Amygdala (tissue), 56 donors: Measurements from ENCODE around the gene HCFC1R1.
A peak's percentile ranks its signal among the peaks of the same experiment; 100 is the strongest.

Experiments
- DNase-seq, 56 donors: peaks; one replicate each; lab custom pipeline; 2025; lab: John Stamatoyannopoulos, UW

HCFC1R1 gene

GRCh38 chr16:3007059-3007956, 16.4 kb downstream of the HCFC1R1 start:
- DNase-seq, result no peak

DNA sequence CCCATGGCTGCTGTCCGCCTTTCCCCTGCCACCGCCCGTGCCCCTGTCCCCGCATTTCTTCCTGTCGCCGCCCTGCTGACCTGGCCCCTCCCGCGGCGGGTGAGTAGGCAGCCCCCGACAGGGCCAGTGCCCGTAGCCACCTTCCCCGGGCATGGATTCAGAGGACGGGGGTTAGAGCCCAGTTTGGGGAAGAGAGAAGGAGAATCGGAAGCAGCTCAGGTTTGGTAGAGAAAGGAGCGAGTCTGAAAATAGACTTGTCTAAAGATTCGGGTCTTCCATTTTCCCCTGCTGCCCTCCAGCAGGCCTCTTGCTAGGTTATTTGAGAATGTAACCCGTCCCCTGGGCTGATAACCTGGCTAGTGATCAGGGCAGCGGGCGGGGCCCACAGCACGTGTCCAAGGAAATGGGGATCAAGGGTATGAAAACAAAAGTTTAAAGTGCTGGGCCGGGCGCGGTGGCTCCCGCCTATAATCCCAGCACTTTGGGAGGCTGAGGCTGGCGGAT, 18.9 kb downstream of the HCFC1R1 start:
- no peak for DNase-seq

GRCh38 chr16:3004319-3004718, 19.4 kb downstream of the HCFC1R1 start:
- peak in 1 of 56 donors; percentile 33 for DNase-seq

- DNase-seq, result peak; percentile 63 to 99 (median 96)
These were observed 20.0 kb downstream of the HCFC1R1 start for GRCh38 chr16:3003582-3004270.

DNA sequence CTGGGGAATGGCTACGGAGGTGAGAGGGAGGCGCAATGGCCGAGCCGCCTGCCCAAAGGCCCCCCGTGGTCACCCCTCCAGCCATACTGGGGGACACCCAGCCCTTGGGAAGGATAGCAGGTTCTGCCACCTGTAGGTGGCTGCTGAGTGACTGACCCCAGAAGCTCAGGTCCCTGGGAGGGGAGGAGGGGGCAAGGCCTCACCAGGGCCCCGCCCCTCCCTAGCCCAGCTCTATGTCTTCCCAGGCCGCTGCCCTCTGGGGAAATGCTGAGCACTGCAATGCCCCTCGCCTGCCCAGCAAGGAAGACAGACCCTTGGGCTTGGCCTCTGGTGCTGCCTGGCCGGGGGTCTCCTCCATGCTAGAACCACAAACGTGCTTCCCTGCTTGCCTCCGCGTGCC, 22.4 kb downstream of the HCFC1R1 start:
- DNase-seq, result no peak

GRCh38 chr16:3000540-3000939, 23.2 kb downstream of the HCFC1R1 start:
- DNase-seq, result no peak

GRCh38 chr16:2999929-3000328, 23.8 kb downstream of the HCFC1R1 start:
- DNase-seq, result no peak

DNA sequence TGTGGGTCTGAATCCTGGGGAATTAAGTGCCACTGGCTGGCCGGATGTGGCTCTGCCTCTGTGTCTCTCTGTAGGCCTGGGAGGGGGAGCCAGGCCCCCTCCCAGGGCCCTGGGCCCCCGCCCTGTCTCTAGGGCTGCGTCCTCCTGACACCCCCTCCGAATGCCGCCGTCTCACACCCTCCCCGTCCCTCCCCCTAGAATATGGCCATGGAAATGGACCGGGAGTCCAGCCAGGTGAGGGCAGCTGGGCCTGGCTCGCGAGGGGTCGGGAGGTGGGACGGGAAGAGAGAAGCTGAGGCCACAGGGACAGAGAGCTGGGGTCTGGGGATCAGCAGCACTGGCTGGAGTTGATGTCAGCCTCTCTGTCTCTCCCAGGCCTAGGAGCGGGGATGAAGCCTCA, 27.4 kb downstream of the HCFC1R1 start:
- no peak for DNase-seq

GRCh38 chr16:2992383-2993081, 31.2 kb downstream of the HCFC1R1 start:
- no peak for DNase-seq

DNA sequence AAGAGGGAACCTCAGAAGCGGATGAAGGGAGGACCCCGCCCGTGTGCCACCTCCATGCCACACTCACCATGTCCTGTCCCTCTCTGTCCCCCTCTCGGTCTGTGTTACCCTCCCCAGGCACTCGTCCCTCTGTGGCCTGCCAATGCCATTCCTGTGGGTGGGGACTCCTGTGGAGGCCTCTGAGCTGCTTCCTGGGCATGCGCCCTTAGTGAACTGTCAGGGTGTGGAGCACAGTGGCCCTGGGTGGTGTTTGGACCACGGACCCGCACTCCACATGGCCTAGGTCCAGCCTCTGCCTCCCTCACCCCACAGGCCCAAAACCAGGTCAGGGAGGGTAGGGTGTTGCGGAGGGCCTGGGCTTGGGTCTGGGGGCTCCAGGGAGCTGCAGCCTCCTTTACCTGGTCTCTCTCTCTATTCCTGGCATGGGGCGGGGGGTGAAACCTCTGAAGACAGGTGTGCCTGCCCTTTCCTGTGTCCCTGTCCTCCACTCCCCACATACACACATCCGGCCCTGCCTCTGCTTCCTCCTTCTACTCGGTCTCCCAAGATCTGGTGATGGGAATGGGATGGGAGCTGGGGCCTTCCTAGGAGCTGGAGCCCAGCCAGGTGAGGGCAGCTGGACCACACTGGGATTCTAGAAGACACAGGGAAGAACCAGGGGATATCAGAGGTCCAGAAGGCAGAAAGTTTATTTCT, 32.0 kb downstream of the HCFC1R1 start:
- DNase-seq, result no peak

- no peak for DNase-seq
These were observed 32.9 kb downstream of the HCFC1R1 start for GRCh38 chr16:2990891-2991290.

DNA sequence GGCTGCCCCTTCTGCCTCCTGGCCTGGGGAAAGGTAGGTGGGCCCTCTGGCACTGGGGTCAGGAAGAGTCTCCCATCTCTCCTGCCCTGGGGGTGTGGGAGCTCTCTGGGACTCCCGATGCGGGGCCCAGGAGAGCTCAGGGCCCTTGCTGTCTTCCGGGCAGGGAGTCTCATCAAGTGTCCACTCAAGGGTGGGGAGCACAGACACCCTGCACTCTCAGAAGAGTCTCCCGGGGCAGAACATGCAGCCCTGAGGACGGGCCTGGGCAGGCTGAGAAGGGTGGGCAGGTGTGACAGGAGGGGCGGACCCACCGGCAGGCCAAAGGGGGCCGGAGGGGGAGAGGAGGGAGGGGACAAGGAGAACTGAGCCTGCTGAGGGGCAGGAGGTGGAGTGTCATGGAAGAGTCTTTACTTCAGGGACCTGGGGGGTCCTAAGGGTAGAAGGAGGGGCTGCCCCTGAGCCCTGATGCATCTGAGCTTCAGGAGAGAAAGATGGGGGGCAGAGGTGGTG, 35.1 kb downstream of the HCFC1R1 start:
- no peak for DNase-seq

DNA sequence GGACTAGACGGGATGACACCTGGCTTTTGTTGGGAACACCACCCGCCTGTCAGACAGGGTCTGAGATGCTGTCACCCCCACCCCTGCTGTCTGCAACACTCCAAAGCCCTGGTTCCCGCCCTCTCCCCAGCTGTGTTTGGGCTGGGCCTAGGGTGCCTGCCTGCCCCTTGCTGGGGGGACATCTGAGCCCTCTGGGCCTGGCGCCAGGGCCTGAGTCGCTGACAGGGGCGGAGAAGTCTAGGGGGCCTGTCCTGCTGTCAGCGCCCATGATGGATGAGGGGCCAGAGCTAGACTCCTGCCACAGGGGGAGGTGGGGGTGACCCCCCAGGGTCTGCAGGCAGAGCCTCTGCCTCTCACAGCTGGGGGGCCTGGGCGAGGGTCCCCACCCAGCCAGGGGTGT, 35.9 kb downstream of the HCFC1R1 start:
- DNase-seq, result no peak

DNA sequence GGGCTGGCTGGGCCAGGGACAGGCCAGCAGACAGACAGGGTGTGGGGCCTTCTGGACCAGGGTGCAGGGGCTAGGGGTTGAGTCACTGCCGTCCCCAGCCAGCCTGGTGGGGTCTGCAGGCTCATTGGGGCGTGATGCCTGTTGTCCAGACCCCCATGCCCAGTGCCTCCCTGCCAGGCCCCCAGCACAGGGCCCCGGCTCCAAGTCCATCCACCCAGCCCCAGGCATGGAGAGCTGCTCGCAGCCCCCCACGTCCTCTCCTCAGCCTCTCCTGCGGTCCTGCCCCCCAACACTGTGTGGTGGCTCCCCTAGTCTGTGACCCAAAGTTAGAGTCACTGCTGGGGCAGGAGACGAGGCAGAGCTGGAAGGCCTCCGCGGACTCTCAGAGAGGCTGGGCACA, 36.5 kb downstream of the HCFC1R1 start:
- DNase-seq, result no peak

GRCh38 chr16:2986623-2987188, 37.0 kb downstream of the HCFC1R1 start:
- no peak for DNase-seq

- DNase-seq, result peak in 6 of 56 donors; percentile 12 to 39 (median 20)
These were observed 37.8 kb downstream of the HCFC1R1 start for GRCh38 chr16:2985893-2986355.

- DNase-seq, result no peak
These were observed 38.3 kb downstream of the HCFC1R1 start for GRCh38 chr16:2985462-2985861.

GRCh38 chr16:2983706-2984136, 40.0 kb downstream of the HCFC1R1 start:
- peak in 50 of 56 donors; percentile 18 to 85 (median 56) for DNase-seq

DNA sequence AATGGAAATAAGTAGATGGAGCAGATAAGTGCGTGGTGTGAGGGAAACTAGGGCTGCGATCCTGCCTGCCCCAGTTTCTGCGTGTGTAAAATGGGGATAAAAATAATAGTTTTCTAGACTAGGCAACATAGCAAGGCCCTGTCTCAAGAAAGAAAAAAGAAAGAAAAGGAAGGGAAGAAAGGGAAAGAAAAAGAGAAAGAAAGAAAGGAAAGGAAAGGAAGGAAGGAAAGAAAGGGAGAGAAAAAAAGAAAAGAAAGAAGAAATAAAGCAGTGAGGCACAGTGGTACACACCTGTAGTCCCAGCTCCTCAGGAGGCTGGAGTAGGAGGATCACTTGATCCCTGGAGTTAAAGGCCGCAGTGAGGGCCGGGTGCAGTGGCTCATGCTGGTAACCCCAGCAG, 41.3 kb downstream of the HCFC1R1 start:
- no peak for DNase-seq

DNA sequence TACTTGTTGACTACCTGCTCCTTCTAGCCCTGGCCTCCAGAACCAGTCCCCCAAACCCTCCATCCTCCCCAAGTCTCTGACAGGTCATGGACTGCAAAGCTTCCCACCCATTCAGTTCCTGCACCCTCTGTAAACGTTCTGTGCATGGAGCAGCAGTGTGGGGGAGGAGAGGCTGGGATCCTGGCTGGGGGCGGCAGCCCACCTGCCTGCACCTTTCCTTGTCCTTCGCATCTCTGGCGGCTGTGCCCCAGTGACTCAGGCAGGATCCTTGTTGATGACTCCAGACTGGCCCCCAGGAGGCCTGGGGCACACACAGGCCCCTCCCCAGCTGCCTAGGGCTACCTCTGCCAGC, 41.9 kb downstream of the HCFC1R1 start:
- DNase-seq, result no peak
